GM21390 (cell line): ENCODE measurements around the gene SENP1.
A peak's percentile ranks its signal among the peaks of the same experiment; 100 is the strongest.
"Not testable (repeated sequence)": the region's sequence is repeated elsewhere in the genome, so short reads cannot be mapped to it uniquely, and the experiment has no call there.

Experiments used
- ATAC-seq: cut with Tn5 transposase; IDR thresholded peaks from one replicate; pipeline ENCODE4 v1.9.1; 2021; ENCODE audit not compliant: unreplicated experiment

SENP1 gene

GRCh38 chr12:48115957-48116356, 10.1 kb upstream of the SENP1 start:
- ATAC-seq = no peak

- ATAC-seq = not testable (repeated sequence)
Observed at GRCh38 chr12:48111312-48111693, 5.4 kb upstream of the SENP1 start.

- ATAC-seq = no peak
Observed at GRCh38 chr12:48110691-48111311, 4.9 kb upstream of the SENP1 start.

GRCh38 chr12:48109424-48109823, 3.5 kb upstream of the SENP1 start:
- ATAC-seq = no peak

GRCh38 chr12:48106681-48107613, 1.1 kb upstream of the SENP1 start:
- no peak for ATAC-seq

- peak; percentile 17 for ATAC-seq
Observed at GRCh38 chr12:48105321-48105866, 485 bp downstream of the SENP1 start.

GRCh38 chr12:48104531-48104930, 1.3 kb downstream of the SENP1 start:
- ATAC-seq = no peak

GRCh38 chr12:48092611-48093010, 13.3 kb downstream of the SENP1 start:
- ATAC-seq = no peak

- no peak for ATAC-seq
Observed at GRCh38 chr12:48086327-48086726, 19.6 kb downstream of the SENP1 start.

- ATAC-seq = no peak
Observed at GRCh38 chr12:48084841-48085460, 20.9 kb downstream of the SENP1 start.

GRCh38 chr12:48084066-48084465, 21.8 kb downstream of the SENP1 start:
- no peak for ATAC-seq

GRCh38 chr12:48080821-48081220, 25.1 kb downstream of the SENP1 start:
- ATAC-seq = no peak

GRCh38 chr12:48080285-48080684, 25.6 kb downstream of the SENP1 start:
- no peak for ATAC-seq

GRCh38 chr12:48078901-48079300, 27.0 kb downstream of the SENP1 start:
- no peak for ATAC-seq

- no peak for ATAC-seq
Observed at GRCh38 chr12:48077111-48077510, 28.8 kb downstream of the SENP1 start.

- no peak for ATAC-seq
Observed at GRCh38 chr12:48075832-48076231, 30.0 kb downstream of the SENP1 start.

- no peak for ATAC-seq
Observed at GRCh38 chr12:48074266-48074665, 31.6 kb downstream of the SENP1 start.

- ATAC-seq = no peak
Observed at GRCh38 chr12:48072266-48072665, 33.6 kb downstream of the SENP1 start.

- no peak for ATAC-seq
Observed at GRCh38 chr12:48071808-48072207, 34.1 kb downstream of the SENP1 start.

- ATAC-seq = no peak
Observed at GRCh38 chr12:48070731-48071130, 35.1 kb downstream of the SENP1 start.

- no peak for ATAC-seq
Observed at GRCh38 chr12:48070033-48070432, 35.8 kb downstream of the SENP1 start.

GRCh38 chr12:48069241-48069640, 36.6 kb downstream of the SENP1 start:
- ATAC-seq = no peak
